Fibroblast of lung (primary cell): Measurements from ENCODE around the gene NHS. TPM values are rescaled to one million over a fixed set of nuclear protein-coding genes. Genes with fewer than 3 reads are reported as not detected.

Source experiments
- DNase-seq, 2 donors: peaks; one replicate each; pipeline versions ENCODE4 v3.0.0 to v3.0.0-alpha.2; 2010; ENCODE audit warnings: low read depth in 2 of 2
- H2AFZ ChIP-seq: 2 replicates; pipeline ENCODE4 v1.5.1; 2012; ENCODE audit warnings: low read length, control low read depth, inconsistent platforms
- H3K27ac ChIP-seq: 2 replicates; pipeline ENCODE4 v1.5.1; 2011; ENCODE audit warnings: low read length, control low read depth; ENCODE audit not compliant: insufficient read depth
- H3K27me3 ChIP-seq: 2 replicates; pipeline ENCODE4 v1.5.1; 2011; ENCODE audit warnings: mild to moderate bottlenecking, low read length; ENCODE audit not compliant: control insufficient read depth, insufficient read depth
- H3K36me3 ChIP-seq: 2 replicates; pipeline ENCODE4 v1.5.1; 2011; ENCODE audit warnings: low read length; ENCODE audit not compliant: control insufficient read depth, insufficient read depth
- H3K4me1 ChIP-seq: 2 replicates; pipeline ENCODE4 v1.5.1; 2011; ENCODE audit warnings: low read length; ENCODE audit not compliant: control insufficient read depth, insufficient read depth; ENCODE audit errors: extremely low read depth
- H3K4me2 ChIP-seq: 2 replicates; pipeline ENCODE4 v1.5.1; 2011; ENCODE audit warnings: low read length, control low read depth; ENCODE audit not compliant: insufficient read depth; ENCODE audit errors: extremely low read depth
- H3K4me3 ChIP-seq, 4 experiments: fragments of 200-600 bp in 1 of 4; sonication (generic) in 1 of 4; replicated peaks in 1 of 4; 2 replicates each; pipeline ENCODE4 v1.5.1; 2011 to 2016; ENCODE audit warnings: low read length in 4 of 4, low read depth in 3 of 4, mild to moderate bottlenecking in 3 of 4, control low read depth in 2 of 4, inconsistent platforms in 1 of 4, mixed read lengths in 1 of 4; ENCODE audit not compliant: insufficient read depth in 1 of 4; ENCODE audit errors: control extremely low read depth in 1 of 4
- H3K79me2 ChIP-seq: 2 replicates; pipeline ENCODE4 v1.5.1; 2012; ENCODE audit warnings: mild to moderate bottlenecking, low read length, inconsistent platforms; ENCODE audit not compliant: control insufficient read depth, insufficient read depth
- H3K9ac ChIP-seq: 2 replicates; pipeline ENCODE4 v1.5.1; 2011; ENCODE audit warnings: mild to moderate bottlenecking, low read length, control low read depth; ENCODE audit not compliant: insufficient read depth
- H3K9me3 ChIP-seq: 2 replicates; pipeline ENCODE4 v1.5.1; 2012; ENCODE audit warnings: low read depth, low read length; ENCODE audit not compliant: control insufficient read depth, insufficient read depth
- H4K20me1 ChIP-seq: 2 replicates; pipeline ENCODE4 v1.5.1; 2011; ENCODE audit warnings: low read length; ENCODE audit not compliant: control insufficient read depth, insufficient read depth; ENCODE audit errors: extremely low read depth
- CTCF ChIP-seq, 2 donors: IDR thresholded peaks in 1 of 2; conservative IDR thresholded peaks in 1 of 2; 1 replicate in 1 of 2; 2 replicates in 1 of 2; pipeline ENCODE4 v1.5.1; 2011 to 2012; ENCODE audit warnings: low read length in 2 of 2, control low read depth in 1 of 2, inconsistent platforms in 1 of 2, low read depth in 1 of 2, mild to moderate bottlenecking in 1 of 2
- EZH2 ChIP-seq: IDR thresholded peaks from 2 replicates; pipeline ENCODE4 v1.5.1; 2012; ENCODE audit warnings: low read length, control low read depth, mild to moderate bottlenecking; ENCODE audit errors: missing control alignments
- polyA plus RNA-seq, 2 donors: library from polyadenylated mRNA; depleted of rRNA in 1 of 2; stranded (reverse) in 1 of 2; unstranded in 1 of 2; fragments of >200 nt; gene quantifications; 2 replicates each; pipeline ENCODE4 v1.2.1, GENCODE V29; 2011 to 2012; ENCODE audit warnings: missing spikeins in 1 of 2
- total RNA-seq: library from RNA; depleted of rRNA; stranded (reverse); fragments of >200 nt; gene quantifications from 2 replicates; pipeline ENCODE4 v1.2.1, GENCODE V29; 2014

Gene NHS
- total and polyA plus RNA-seq, 2 donors (not counting 1 experiment from before 2014, with no cell fraction given) = 1.4 to 3.8 TPM

GRCh38 chrX:17679261-17679660, 304.3 kb downstream of the NHS start:
- H3K4me1 ChIP-seq = no peaks in the 10 kb centered on the region

GRCh38 chrX:17679820-17680219, 304.8 kb downstream of the NHS start:
- no peaks in the 10 kb centered on the region for H3K36me3 ChIP-seq
- no peak overlapping the region for H3K9ac ChIP-seq
- H3K27me3 ChIP-seq = no peaks in the 10 kb centered on the region
- DNase-seq = no peak
- no peak overlapping the region for H2AFZ ChIP-seq
- no peaks in the 10 kb centered on the region for H3K79me2 ChIP-seq
- H3K9me3 ChIP-seq = no peaks in the 10 kb centered on the region
- no peaks in the 10 kb centered on the region for H3K4me1 ChIP-seq
- TF ChIP-seq EZH2 (no peak), CTCF (conservative IDR thresholded peaks at IDR 0.05 in 1 of 2, IDR thresholded peaks at IDR 0.05 in 1 of 2; ENCODE audit: low read depth in 1 of 2, low read length in 2 of 2) (no peak)
- H3K4me2 ChIP-seq = no peak overlapping the region
- H3K27ac ChIP-seq = no peak overlapping the region
- H4K20me1 ChIP-seq = no peaks in the 10 kb centered on the region
- no peak overlapping the region for H3K4me3 ChIP-seq

More at GRCh38 chrX:17679261-17679660, 304.3 kb downstream of the NHS start:
- Histone ChIP-seq H2AFZ (no peak overlapping the region), H3K9me3 (no peaks in the 10 kb centered on the region), H3K9ac (no peak overlapping the region), H3K4me3 (no peak overlapping the region), H3K27me3 (no peaks in the 10 kb centered on the region), H3K79me2 (no peaks in the 10 kb centered on the region), H3K27ac (no peak overlapping the region), H4K20me1 (no peaks in the 10 kb centered on the region), H3K36me3 (no peaks in the 10 kb centered on the region), H3K4me2 (no peak overlapping the region)
- no peak for TF ChIP-seq CTCF (conservative IDR thresholded peaks at IDR 0.05 in 1 of 2, IDR thresholded peaks at IDR 0.05 in 1 of 2; ENCODE audit: low read depth in 1 of 2, low read length in 2 of 2)
- TF ChIP-seq EZH2 = no peak
- DNase-seq = no peak

GRCh38 chrX:17680732-17681413, 305.9 kb downstream of the NHS start:
- no peak overlapping the region for H3K27ac ChIP-seq
- no peak overlapping the region for H2AFZ ChIP-seq
- no peaks in the 10 kb centered on the region for H4K20me1 ChIP-seq
- TF ChIP-seq CTCF (conservative IDR thresholded peaks at IDR 0.05 in 1 of 2, IDR thresholded peaks at IDR 0.05 in 1 of 2; ENCODE audit: low read depth in 1 of 2, low read length in 2 of 2) (no peak), EZH2 (no peak)
- no peak overlapping the region for H3K9ac ChIP-seq
- H3K36me3 ChIP-seq = no peaks in the 10 kb centered on the region
- H3K4me2 ChIP-seq = no peak overlapping the region
- H3K4me1 ChIP-seq = no peaks in the 10 kb centered on the region
- H3K27me3 ChIP-seq = no peaks in the 10 kb centered on the region
- H3K9me3 ChIP-seq = no peaks in the 10 kb centered on the region
- no peak for DNase-seq
- no peak overlapping the region for H3K4me3 ChIP-seq
- H3K79me2 ChIP-seq = no peaks in the 10 kb centered on the region
